ENCODE measurements around the gene KLF7.
A peak's percentile ranks its signal among the peaks of the same experiment; 100 is the strongest.

Gene KLF7

DNA sequence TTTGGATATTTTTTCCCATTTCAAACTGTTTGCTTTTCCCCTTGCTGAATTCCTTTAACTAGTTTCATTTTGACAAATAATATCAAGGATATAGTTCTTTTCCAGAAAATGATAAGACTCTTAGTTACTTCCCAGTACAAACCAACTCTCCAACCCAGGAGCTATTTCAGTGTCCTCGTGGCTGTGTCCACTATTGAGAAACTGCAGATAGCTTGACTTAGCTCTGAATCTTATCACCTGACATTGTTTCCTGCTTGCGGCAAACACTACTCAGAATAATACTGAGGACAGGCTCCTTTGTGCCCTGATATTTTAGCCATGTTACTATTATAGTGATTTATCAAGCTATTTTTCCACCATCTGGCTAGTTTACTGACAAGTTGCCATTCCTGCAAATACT, 74.6 kb downstream of the KLF7 start:
- no peak for DNase-seq
- ATAC-seq, result no peak

DNA sequence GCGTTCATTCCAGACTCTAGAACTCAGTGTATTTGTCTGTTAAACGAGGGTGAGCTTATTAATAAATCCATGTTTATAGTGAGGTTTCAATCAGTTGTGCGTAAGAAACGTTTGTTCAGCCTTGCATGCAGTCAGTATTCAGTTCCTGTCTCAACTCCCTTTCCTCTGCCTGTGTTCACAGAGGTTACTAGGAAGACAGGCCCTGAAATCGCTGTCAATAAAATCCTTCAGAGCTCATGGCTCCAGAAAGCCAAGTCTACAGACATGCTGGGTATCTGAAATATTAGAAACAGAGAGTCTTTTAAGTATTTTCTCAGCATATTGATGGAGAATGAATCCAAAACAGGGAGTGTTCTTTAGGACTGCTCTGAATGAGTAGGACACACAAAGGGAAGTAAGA, 75.4 kb downstream of the KLF7 start:
- DNase-seq (no peak), ATAC-seq (no peak)

DNA sequence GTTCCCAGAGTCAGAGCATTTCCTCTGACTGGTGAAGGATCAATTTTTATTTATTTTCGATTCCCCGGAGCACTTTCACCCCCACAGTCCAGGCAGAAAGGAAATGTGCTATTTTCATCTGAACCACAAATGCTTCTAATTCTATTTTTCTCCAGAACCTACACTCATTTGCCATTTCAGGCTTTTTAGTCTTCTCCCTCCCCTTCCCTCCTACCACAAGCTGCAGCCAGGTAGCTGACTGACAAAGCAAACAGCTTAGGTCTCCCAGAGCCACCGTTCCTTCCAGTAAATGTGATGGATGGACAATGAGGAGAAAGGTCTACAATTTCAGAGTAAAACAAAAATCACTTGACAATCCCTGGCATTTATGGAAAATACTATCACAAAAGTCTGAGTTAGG, 76.9 kb downstream of the KLF7 start:
- no peak for ATAC-seq
- no peak for DNase-seq

DNA sequence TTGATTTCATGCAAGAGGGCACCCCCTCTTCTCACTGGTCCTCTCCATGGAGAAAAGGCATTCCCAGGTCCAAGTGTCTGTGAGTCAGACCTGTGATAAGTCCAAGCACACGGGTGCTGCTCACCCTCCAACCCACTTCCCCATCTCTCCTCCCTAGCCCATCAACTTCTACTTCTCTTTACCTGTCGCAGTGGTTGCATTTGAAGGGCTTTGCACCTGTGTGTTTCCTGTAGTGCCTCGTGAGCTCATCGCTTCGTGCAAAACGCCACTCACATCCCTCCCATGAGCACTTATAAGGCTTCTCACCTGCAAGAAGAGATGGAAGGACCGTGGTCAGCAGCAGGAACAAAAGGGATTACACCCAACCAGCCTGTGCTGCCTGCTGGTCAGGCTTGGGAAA, 77.5 kb downstream of the KLF7 start:
- DNase-seq (no peak), ATAC-seq (no peak)

DNA sequence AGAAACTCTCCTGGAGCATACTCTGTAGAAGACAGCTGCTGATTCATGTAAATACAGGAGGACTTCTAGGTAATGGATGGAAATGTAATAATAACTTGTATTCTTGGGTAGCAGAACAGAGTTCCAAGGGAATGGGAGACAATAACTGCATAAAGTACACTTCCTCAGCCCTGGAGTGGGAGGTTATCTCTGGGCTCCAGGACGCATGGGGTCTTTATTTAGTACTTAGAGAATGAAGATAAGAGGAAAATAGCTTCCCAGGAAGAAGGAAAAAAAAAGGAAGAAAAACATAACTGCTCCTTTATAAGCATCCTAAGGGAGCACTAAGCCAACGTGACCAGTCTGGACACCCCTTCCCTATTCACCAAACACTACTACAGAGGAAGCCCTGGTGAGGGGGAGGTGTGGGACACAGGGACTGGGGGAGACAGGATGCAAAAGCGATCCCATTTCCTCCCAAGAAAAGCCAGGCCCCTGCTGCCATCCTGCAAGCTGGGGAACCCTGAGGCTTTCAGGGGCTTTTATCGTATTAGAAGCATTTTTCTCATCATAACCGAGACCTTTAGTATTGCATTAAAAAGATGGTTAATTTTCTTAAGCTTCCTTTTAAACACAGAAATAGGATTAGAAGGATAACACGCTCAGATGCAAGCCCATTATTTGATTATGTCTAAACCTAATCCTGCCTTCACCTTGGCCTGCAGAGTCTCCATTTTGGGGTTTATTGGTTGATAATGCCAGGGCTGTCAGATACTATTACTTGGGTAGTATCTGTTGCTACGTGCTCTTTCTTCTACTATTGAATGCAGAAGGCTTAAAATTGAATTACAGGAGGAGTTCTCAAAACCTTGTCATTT, 78.5 kb downstream of the KLF7 start:
- no peak for DNase-seq
- no peak for ATAC-seq

DNA sequence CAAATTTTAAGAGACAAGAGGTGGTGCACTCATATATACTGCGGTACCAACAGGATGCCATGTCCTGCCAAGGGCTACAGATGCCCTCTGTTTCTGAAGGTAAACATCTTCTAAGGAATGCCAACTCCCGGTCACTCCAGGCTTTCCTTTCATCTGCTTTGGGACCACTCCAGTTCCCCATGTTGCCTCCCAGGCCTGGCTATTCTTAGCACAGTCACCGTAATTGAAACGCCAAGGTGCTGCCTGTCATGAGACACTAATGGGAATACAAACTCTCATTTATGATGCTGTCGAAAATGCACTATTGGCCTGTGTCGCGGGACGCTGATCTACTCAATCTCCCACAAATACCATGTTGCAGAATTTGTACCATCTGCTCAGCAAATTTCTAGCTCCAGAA, 79.6 kb downstream of the KLF7 start:
- DNase-seq (no peak), ATAC-seq (no peak)

DNA sequence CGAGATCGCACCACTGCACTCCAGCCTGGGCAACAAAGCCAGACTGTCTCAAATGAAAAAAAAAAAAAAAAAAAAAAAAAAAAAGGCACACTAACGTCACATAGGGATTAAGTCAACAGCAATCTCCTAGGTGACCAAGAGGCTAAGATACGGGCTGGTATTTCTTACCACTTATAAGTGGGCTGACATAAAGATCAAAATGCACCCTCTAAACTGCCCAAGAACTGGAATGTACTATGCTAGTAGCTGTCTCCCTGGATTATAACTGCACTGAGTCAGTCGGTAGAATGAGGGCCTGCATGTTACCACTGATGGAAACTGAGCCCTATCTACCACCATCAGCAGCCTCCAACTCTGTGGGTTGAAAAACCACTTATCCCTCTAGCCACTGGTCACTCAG, 80.6 kb downstream of the KLF7 start:
- ATAC-seq (no peak), DNase-seq (no peak)

DNA sequence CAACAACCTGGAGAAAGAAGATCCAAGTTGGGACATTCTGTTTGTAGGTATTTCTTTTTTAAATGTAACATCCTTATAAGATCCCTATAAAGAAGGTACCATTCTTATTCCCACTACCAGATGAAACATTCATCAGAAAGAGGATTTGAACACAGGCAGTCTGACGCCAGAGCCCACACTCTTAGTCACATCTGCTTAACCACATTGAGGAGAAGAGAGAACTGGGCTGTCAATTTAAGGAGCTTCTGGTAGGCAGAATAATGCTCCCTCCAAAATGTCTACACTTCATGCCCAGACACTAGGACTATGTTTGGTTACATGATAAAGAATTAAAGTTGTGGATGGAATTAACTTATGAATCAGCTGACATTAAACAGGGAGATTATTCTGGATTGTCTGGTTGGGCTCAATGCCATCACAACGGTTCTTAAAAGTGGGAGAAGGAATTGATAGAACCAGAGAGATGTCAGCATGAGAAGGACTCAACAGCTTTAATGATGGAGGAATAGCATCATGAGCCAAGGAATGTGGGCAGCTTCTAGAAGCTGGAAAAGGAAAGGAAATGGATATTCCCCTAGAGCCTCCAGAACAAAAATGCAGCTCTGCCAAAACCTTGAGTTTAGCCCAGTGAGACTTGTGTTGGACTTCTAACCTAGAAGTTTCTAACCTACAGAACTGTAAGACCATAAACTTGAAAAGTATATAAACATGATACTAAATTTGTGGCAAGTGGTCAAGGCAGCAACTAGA, 82.2 kb downstream of the KLF7 start:
- no peak for DNase-seq
- ATAC-seq, result no peak

DNA sequence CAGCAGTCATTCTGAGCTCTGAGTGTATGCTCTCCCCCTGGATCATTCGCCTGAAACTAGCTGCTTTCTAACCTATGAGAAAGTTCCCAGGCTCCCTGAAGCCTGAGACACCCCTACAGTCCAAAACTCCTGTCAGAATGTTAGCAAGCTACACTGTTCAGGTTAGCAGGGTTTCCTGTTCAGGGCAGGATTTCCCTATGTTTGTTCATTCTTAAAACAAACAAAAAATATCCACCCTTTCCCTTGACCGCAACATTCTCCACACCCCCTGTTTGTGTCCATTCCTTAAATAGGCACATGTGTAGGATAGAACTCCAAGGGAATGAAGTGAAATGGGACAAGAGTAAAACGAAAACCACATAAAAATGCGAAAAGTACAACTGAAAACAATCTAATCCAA, 83.1 kb downstream of the KLF7 start:
- ATAC-seq (no peak), DNase-seq (no peak)

DNA sequence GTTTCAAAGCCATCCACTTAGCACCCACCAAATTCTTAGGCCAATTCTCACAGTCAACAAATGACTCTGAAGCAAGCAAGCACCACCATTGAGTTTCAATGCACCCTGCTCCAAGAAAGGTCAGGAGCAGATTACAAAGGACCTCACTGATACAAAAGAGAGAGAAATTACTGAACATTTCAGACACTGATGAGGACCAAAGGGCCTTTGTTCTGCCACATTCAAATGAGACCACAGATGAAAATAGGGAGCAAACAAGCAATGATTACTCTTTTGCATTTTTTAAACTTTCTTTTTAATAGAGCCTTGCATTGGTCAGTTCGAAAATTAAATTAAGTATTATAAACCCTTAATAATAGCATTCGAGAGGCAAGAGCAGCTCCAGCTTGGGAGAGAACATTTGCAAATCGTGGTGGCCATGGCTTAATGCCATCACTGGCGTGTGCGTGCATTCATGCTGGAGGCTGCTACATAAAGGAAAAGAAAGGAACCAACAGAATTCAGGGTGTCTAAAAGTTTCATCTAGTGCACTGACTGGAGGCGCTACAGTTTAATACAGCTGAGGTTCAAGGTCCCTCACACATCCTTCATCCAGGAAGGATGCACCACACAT, 87.5 kb downstream of the KLF7 start:
- ATAC-seq (no peak), DNase-seq (no peak)

DNA sequence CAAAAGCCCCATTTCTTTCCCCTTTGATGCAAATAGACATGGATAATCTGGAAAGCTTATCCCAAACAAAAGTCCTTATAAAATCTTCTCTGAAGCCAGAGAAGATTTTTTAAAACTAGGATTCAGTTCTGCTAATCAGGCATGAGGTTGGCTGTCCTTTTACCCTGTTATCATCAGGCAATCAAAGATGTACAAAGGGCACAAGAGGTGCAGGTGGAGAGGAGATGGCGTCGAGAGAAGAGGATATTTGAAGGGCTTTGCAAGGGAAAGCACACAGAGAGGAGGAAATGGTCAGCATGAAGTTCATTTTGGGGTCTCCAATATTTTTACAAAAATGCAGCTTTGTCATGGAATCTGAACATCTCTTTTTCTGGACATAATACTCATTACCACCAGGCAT, 88.5 kb downstream of the KLF7 start:
- ATAC-seq, result no peak

DNA sequence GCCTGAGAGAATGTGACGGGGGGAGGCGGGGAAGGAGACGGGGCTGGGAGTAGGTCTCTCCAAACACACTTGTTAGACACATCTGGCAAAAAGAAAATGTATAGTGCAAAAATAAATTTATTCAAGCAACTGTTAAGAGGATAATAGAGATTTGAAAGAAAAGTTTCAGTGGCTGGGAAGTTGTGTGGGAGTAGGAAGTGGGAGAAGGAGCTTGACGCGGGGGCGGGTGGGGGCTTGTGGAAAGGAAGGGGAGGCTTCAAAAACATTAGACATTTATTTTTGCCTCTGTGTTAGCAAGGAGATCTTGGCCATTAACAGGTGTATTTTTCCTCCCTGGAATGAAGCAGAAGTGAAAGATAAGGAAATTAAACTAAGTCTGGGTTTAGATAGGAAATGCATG, 90.3 kb downstream of the KLF7 start:
- ATAC-seq (no peak), DNase-seq (no peak)

More for the DNA sequence above, 88.5 kb downstream of the KLF7 start:
- no peak for DNase-seq

DNA sequence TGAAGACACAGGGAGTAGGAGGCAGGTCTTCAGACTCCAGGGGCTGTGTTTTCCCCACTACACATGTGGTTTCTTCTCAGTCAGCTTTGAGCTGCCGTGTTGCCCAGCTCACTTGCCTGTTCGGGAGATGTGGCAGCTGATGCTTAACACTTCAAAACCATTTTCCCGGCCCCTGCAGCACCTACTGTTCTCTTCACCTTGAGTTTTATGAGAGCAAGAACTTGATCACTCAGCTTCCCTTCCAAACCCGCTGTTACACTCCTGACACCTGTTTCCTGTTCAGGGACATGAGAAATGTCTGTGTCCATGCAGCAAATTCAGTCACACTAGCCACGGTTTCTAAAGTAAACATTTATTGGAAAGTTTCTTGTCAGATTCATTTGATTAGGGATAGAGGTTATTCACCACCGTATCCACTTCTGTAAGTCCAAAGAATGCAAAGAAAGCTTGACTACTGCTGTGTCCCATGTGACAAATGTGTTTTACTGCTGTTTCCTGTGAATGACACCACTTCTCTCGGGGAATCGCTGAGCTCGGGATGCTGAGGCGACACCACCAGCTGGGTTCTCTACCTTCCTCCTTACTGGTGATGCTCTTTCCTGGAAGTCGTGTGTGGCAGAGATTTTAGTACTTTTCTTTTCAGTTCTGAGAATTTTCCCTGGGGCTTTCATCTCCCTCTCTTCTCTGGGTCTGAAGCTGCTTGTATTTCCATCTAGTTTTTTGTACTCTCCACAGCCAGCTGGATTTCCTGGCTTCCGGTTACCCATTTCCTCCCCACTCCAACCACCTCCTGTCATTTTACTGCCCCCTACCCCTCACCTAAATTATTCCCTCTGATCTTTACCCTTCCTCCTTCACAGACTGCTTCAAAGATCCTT, 91.7 kb downstream of the KLF7 start:
- DNase-seq (peak; percentile 39), ATAC-seq (peak; percentile 85)

DNA sequence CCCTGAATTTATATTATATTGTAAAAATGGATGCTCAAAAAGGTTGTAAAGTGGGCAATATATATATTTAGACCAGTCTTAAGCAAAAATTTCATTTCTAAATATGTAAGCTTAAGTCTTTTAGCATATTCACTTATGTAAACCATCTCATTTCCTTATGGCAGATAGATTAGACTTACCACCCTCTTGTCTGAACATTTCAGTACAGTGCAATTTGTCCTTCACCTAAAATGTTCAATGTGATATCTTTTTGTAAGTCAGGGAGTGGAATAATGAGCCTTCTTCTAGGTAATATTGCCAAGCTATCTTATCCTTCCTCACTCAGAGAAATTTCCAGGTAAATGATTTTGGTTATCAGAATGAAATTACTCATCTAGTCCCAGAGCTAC, 92.3 kb downstream of the KLF7 start:
- DNase-seq (no peak), ATAC-seq (no peak)

DNA sequence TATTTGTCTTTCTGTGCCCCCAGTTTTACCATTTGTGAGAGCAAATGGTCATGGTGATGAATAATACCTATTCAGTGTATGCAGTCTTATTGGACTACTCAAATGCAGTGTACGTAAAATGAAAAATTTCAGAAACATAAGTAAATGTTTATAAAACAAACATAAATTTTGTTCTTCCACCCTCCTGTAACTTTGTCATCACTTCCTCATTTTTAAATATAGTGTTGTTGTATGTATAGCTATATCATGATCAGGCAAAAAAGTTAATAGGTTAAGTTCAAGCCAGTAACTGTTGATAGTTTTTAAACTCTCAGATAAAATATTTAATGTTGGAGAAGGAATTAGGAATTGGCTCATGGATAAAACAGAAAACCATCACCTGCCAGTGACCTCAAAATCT, 93.2 kb downstream of the KLF7 start:
- no peak for ATAC-seq
- no peak for DNase-seq

DNA sequence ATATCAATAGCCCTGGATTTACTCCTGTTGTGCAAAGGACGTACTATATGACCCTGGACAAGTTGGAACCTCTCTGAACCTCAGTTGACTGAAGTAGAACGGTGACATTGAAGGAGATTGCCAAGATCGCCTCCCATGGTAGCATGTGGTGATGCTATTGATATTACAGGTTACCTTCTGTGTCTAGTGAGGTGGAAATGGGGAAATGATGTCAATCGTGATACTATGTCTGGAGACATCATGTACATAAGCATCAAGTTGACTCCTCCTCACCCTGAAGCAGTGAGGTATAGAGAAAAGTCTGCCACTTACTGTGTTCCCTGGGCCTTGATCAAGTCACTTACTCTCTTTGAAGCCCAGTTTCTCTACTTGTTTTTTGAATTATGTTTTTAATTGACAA, 93.9 kb downstream of the KLF7 start:
- peak; percentile 25 for ATAC-seq

DNA sequence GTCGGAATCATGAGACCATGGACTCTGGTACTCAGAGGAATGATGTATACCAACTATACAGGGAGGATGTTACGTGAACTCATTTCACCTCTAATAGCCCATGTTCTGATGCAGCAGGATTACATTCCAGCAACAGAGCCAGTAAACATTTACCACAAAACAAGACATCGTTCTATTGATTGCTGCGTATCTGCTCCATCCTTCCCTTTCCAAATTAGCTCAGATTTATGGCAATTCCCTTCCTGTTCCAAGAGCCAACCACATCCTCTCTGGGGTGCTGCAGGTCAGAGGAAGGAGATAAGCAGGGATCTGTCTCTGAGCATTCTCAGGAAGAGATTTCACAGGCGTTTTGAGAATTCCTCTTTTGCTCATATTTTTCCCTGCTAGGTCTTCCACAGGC, 98.3 kb downstream of the KLF7 start:
- ATAC-seq (no peak), DNase-seq (no peak)

More for the DNA sequence above, 93.9 kb downstream of the KLF7 start:
- DNase-seq, result no peak

DNA sequence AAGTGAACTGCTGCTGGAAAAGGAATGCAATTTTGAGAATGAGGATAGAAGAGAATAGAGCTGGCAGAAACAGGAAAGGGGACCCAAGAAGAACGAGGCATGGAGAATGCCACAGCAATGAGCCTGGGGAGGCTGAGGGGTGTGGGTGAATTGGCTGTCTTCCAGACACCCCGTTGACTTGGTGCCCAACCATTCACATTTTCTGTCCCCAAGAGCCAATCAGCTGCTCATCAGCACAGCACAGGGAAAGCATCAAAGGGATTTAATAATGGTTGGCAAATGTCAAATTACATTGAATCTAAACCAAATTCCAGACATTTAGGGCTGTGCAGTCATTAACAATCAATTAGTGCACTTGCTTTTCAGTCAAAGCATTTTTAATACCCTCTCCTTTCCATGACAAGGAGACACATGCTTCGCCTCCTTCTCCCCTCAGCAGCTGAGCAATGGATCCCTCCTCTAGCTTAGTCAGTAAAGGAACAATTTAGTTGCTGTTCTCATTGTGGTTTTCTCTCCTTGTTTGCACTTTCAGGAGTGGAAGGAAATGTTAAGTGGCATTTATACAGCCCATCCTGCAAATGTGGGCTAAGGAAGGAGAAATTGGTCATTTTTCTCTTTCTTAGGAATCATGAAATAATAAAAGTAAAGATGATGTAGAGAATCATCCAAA, 98.8 kb downstream of the KLF7 start:
- DNase-seq, result no peak
- ATAC-seq, result no peak

DNA sequence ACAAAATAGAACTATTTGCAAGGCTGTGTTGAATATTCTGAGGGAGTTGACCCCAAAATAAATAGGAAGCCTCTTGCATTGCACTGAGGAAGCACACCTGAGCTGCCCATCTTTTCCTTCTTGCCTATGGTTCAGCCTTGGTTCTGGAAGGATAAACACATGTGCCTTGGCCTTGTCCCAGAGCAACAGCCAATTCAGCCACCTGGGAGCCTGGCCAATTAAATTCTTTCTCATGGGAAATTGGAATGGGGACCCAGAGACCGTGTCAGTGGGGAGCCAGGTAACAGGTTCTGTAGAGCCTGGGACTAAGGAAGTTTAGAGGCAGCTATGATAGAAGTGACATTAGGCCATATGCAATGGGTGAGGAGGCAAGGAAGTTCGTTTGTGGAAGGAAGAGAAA, 99.6 kb downstream of the KLF7 start:
- no peak for DNase-seq
- ATAC-seq, result no peak

DNA sequence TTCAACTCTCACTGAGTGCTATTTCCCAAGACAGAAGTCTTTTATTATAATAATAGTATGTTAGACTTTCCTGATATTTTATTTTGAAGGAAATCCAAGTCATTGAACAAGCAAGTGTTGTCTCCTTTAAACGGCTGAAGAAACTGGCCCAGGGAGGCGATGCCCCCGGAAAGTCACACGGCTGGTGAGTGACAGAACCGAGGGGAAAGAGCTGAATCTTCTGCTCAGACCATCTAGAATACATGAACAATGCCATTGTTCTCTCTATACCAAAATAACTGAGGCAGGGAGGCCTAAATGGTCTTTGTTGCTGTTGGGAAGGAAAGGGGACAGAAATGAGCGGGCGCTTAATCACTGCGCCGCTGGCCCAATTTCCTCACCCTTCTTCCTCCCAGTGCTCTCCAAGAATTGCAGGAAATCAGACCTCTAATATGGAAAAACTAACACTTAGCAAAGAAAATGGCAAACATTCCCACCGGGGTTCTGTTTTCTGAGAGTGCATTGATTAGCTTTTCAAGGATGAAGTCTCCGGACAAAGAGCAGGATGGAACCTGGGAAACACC, 101.5 kb downstream of the KLF7 start:
- ATAC-seq (no peak), DNase-seq (no peak)

DNA sequence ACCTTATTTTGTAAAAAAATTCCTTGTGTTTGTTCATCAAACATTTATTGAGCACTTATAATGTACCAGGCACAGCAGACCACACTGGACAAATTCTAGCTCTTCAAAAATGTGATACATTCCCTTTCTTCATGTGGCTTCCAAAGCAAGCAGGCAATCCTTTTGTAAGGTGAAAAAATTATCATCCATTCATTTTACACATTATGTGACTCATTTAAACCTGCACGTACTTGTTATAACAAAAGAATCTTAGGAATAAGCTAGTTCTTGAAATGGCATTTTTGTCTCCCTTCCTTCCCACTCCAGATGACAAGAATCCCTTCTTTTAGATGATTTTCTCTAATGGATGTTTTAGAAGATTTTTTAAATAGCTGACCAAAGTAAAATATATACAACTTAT, 104.6 kb downstream of the KLF7 start:
- no peak for DNase-seq
- no peak for ATAC-seq

Measured in stimulated activated naive CD8-positive, alpha-beta T cell treated with anti-CD3 and anti-CD28 coated beads, Interleukin-15, Interleukin-2, amounts not matched to agents 100 U/mL and 50 U/mL, for 24 hours (primary cell).